ENCODE results near the gene GEMIN4. TPM values are rescaled to one million over a fixed set of nuclear protein-coding genes. Genes with fewer than 3 reads are reported as not detected.

Gene GEMIN4
- total and polyA plus RNA-seq, 2 of the 4 experiments (the other 2 are of a cell fraction): 16.5 to 20.4 TPM

GRCh38 chr17:721540-721937 lies 30.5 kb downstream of the GEMIN4 start:
- CTCF ChIA-PET: no interaction called here
- Histone ChIP-seq H3K9ac (ENCODE audit: low read depth, low read length) (no peak overlapping the region), H2AK9ac (replicated peaks; ENCODE audit: low read depth, low read length, poor library complexity) (no peak overlapping the region), H4K20me1 (ENCODE audit: insufficient read depth, low read length) (no peaks in the 10 kb centered on the region), H3K4me3 (ENCODE audit: insufficient read depth, low read depth, low read length) (no peak overlapping the region), H3K27ac (ENCODE audit: insufficient read depth, low read length) (no peak overlapping the region), H3K4ac (ENCODE audit: low read depth, low read length) (no peak overlapping the region), H3K79me1 (ENCODE audit: low read depth in 1 of 2, low read length in 2 of 2) (peaks cover 0 to 4% of the 10 kb centered on the region in 2 experiments; a peak in 2 of 4 replicates), H2BK5ac (ENCODE audit: low read depth, low read length, poor library complexity, severe bottlenecking) (no peak overlapping the region), H3K18ac (ENCODE audit: low read depth, low read length) (no peak overlapping the region), H4K5ac (ENCODE audit: low read depth, low read length) (no peak overlapping the region), H4K91ac (ENCODE audit: insufficient read depth, low read depth, low read length) (no peak overlapping the region), H3K56ac (ENCODE audit: extremely low read depth, insufficient read depth, low read length) (no peak overlapping the region), H3K23ac (ENCODE audit: low read depth, low read length) (no peak overlapping the region), H2BK120ac (ENCODE audit: low read depth, low read length) (no peak overlapping the region), H3K9me1 (ENCODE audit: insufficient read depth, low read length) (0 out of 2 replicates have a peak, but pooled peaks cover 3% of the 10 kb centered on the region), H3K9me3 (ENCODE audit: control insufficient read depth, insufficient read depth, low read length) (no peaks in the 10 kb centered on the region), H2BK20ac (ENCODE audit: low read depth, low read length) (no peak overlapping the region), H2AK5ac (ENCODE audit: low read depth, low read length) (no peak overlapping the region), H2AFZ (replicated peaks; ENCODE audit: low read length, poor library complexity) (no peak overlapping the region), H3K14ac (replicated peaks; ENCODE audit: low read depth, low read length) (no peak overlapping the region), H2BK15ac (ENCODE audit: low read depth, low read length) (no peak overlapping the region), H3K36me3 (ENCODE audit: control insufficient read depth, insufficient read depth, low read length) (no peaks in the 10 kb centered on the region), H3K4me1 (ENCODE audit: control insufficient read depth, insufficient read depth, low read length) (no peaks in the 10 kb centered on the region), H4K8ac (ENCODE audit: low read depth in 2 of 2, low read length in 2 of 2) (no peak overlapping the region), H3K4me2 (ENCODE audit: low read depth, low read length) (no peak overlapping the region), H3K27me3 (ENCODE audit: control insufficient read depth, insufficient read depth, low read length) (no peaks in the 10 kb centered on the region)
- no peak for ATAC-seq (ENCODE audit: low read depth)
- no peak for TF ChIP-seq SMC3 (IDR thresholded peaks at IDR 0.05; ENCODE audit: low read depth, low read length)
- no peak for TF ChIP-seq RFX5 (IDR thresholded peaks at IDR 0.05; ENCODE audit: low read depth, low read length)
- no peak for TF ChIP-seq MAZ (IDR thresholded peaks at IDR 0.05; ENCODE audit: borderline replicate concordance, low read depth, low read length)
- no peak for TF ChIP-seq CHD1 (IDR thresholded peaks at IDR 0.05; ENCODE audit: low read depth, low read length)
- no peak for TF ChIP-seq BHLHE40 (IDR thresholded peaks at IDR 0.05; ENCODE audit: low read depth, low read length)
- TF ChIP-seq FOS (IDR thresholded peaks at IDR 0.05; ENCODE audit: low read depth, low read length): no peak
- TF ChIP-seq, protein P1, sequence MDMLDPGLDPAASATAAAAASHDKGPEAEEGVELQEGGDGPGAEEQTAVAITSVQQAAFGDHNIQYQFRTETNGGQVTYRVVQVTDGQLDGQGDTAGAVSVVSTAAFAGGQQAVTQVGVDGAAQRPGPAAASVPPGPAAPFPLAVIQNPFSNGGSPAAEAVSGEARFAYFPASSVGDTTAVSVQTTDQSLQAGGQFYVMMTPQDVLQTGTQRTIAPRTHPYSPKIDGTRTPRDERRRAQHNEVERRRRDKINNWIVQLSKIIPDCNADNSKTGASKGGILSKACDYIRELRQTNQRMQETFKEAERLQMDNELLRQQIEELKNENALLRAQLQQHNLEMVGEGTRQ (IDR thresholded peaks at IDR 0.05; ENCODE audit: low read depth, low read length): no peak
- TF ChIP-seq ELK1 (IDR thresholded peaks at IDR 0.05; ENCODE audit: borderline replicate concordance, low read depth, low read length): no peak
- no peak for TF ChIP-seq RCOR1 (IDR thresholded peaks at IDR 0.05; ENCODE audit: insufficient replicate concordance, low read length)
- TF ChIP-seq NFE2L2 (IDR thresholded peaks at IDR 0.05; ENCODE audit: low read depth, low read length): no peak
- no peak for TF ChIP-seq POLR2A (IDR thresholded peaks at IDR 0.05; ENCODE audit: low read depth, low read length)
- TF ChIP-seq CEBPB (IDR thresholded peaks at IDR 0.05; ENCODE audit: low read depth, low read length): no peak
- TF ChIP-seq, protein P2, sequence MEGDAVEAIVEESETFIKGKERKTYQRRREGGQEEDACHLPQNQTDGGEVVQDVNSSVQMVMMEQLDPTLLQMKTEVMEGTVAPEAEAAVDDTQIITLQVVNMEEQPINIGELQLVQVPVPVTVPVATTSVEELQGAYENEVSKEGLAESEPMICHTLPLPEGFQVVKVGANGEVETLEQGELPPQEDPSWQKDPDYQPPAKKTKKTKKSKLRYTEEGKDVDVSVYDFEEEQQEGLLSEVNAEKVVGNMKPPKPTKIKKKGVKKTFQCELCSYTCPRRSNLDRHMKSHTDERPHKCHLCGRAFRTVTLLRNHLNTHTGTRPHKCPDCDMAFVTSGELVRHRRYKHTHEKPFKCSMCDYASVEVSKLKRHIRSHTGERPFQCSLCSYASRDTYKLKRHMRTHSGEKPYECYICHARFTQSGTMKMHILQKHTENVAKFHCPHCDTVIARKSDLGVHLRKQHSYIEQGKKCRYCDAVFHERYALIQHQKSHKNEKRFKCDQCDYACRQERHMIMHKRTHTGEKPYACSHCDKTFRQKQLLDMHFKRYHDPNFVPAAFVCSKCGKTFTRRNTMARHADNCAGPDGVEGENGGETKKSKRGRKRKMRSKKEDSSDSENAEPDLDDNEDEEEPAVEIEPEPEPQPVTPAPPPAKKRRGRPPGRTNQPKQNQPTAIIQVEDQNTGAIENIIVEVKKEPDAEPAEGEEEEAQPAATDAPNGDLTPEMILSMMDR (conservative IDR thresholded peaks at IDR 0.05; ENCODE audit: low read depth, low read length): no peak
- no peak for TF ChIP-seq MAFK (IDR thresholded peaks at IDR 0.05; ENCODE audit: low read depth, low read length)
- no peak for TF ChIP-seq RAD21 (IDR thresholded peaks at IDR 0.05; ENCODE audit: low read length)
- no peak for TF ChIP-seq MXI1 (IDR thresholded peaks at IDR 0.05; ENCODE audit: borderline replicate concordance, low read depth, low read length)
- DNase-seq: no peak
- BruUV-seq (replicated peaks): no TSS peak
- in situ Hi-C loops (cut with MboI; ENCODE audit: low sequenced_read_pairs): no loop called here
- dilution Hi-C loops (cut with HindIII; ENCODE audit: low sequenced_read_pairs, unreplicated experiment): no loop called here
- intact Hi-C loops (cut with micrococcal nuclease): no loop called here
- POLR2A ChIA-PET (ENCODE audit: unreplicated experiment): no interaction called here
- WGBS, 2 experiments (ENCODE audit: extremely low coverage in 2 of 2, insufficient read length in 1 of 2): no CpG with 5 or more reads among the region's 5 CpGs

Data from IMR-90 (cell line).